OCI-LY1 (cell line): Measurements from ENCODE around the gene SLC37A1.
A peak's percentile ranks its signal among the peaks of the same experiment; 100 is the strongest.

ENCODE experiments used
- H2AFZ ChIP-seq: fragments of 200-600 bp; sonication (generic), shearing (Covaris generic); 2 replicates; pipeline ENCODE4 v1.6.0; 2014; ENCODE audit warnings: antibody characterized with exemption, mild to moderate bottlenecking, low read length
- H3F3A ChIP-seq: fragments of 200-600 bp; sonication (generic), shearing (Covaris generic); 2 replicates; pipeline ENCODE4 v1.6.0; 2014; ENCODE audit warnings: mild to moderate bottlenecking, antibody characterized with exemption, low read length, moderate library complexity; ENCODE audit not compliant: insufficient read depth
- H3K27ac ChIP-seq: fragments of 200-600 bp; sonication (generic); 2 replicates; pipeline ENCODE4 v1.5.1; 2014; ENCODE audit warnings: low read length, mixed run types, mild to moderate bottlenecking, low read depth; ENCODE audit not compliant: poor library complexity, severe bottlenecking
- H3K27me3 ChIP-seq: fragments of 200-600 bp; sonication (generic); 2 replicates; pipeline ENCODE4 v1.6.0; 2014; ENCODE audit warnings: antibody characterized with exemption, mild to moderate bottlenecking, low read length, moderate library complexity; ENCODE audit not compliant: insufficient read depth
- H3K36me3 ChIP-seq: fragments of 200-600 bp; sonication (generic); 2 replicates; pipeline ENCODE4 v1.6.1; 2014; ENCODE audit warnings: mild to moderate bottlenecking, antibody characterized with exemption, low read length, moderate library complexity, mixed read lengths; ENCODE audit not compliant: insufficient read depth
- H3K4me1 ChIP-seq: fragments of 200-600 bp; sonication (generic); 2 replicates; pipeline ENCODE4 v1.5.1; 2014; ENCODE audit warnings: mild to moderate bottlenecking, low read length, moderate library complexity; ENCODE audit not compliant: insufficient read depth, severe bottlenecking
- H3K4me2 ChIP-seq: fragments of 200-600 bp; sonication (generic), shearing (Covaris generic); 2 replicates; pipeline ENCODE4 v1.6.1; 2014; ENCODE audit warnings: low read length
- H3K4me3 ChIP-seq: fragments of 200-600 bp; sonication (generic); 2 replicates; pipeline ENCODE4 v1.5.1; 2014; ENCODE audit warnings: low read length, low read depth, mild to moderate bottlenecking, mixed read lengths; ENCODE audit not compliant: poor library complexity, severe bottlenecking
- H3K79me2 ChIP-seq: fragments of 200-600 bp; shearing (Covaris generic); 2 replicates; pipeline ENCODE4 v1.6.1; 2016; ENCODE audit warnings: mixed run types, low read length, mixed read lengths; ENCODE audit not compliant: insufficient read depth
- H3K9ac ChIP-seq: fragments of 200-600 bp; sonication (generic), shearing (Covaris generic); 2 replicates; pipeline ENCODE4 v1.6.1; 2014; ENCODE audit warnings: mild to moderate bottlenecking, low read length, mixed read lengths
- H3K9me2 ChIP-seq: fragments of 200-600 bp; sonication (generic), shearing (Covaris generic); 2 replicates; pipeline ENCODE4 v1.6.1; 2014; ENCODE audit warnings: low read depth, mild to moderate bottlenecking, low read length, mixed read lengths
- H3K9me3 ChIP-seq: fragments of 200-600 bp; shearing (Covaris generic); 2 replicates; pipeline ENCODE4 v1.6.1; 2014; ENCODE audit warnings: low read length, mixed read lengths
- H4K20me1 ChIP-seq: fragments of 200-600 bp; sonication (generic), shearing (Covaris generic); 2 replicates; pipeline ENCODE4 v1.6.0; 2016; ENCODE audit warnings: mild to moderate bottlenecking, low read length; ENCODE audit not compliant: insufficient read depth
- EZH2 ChIP-seq: fragments of 200-600 bp; sonication (generic), shearing (Covaris generic); IDR thresholded peaks from 2 replicates; pipeline ENCODE4 v1.8.0; 2017; ENCODE audit warnings: borderline replicate concordance, mixed run types, mild to moderate bottlenecking, antibody characterized with exemption, low read length, moderate library complexity, mixed read lengths
- TF ChIP-seq, protein P1 (sequence below): fragments of 200-600 bp; sonication (generic), shearing (Covaris generic); IDR thresholded peaks from 2 replicates; pipeline ENCODE4 v1.5.1; 2017; ENCODE audit warnings: mild to moderate bottlenecking, antibody characterized with exemption, low read length, moderate library complexity, mixed read lengths

Gene SLC37A1

DNA sequence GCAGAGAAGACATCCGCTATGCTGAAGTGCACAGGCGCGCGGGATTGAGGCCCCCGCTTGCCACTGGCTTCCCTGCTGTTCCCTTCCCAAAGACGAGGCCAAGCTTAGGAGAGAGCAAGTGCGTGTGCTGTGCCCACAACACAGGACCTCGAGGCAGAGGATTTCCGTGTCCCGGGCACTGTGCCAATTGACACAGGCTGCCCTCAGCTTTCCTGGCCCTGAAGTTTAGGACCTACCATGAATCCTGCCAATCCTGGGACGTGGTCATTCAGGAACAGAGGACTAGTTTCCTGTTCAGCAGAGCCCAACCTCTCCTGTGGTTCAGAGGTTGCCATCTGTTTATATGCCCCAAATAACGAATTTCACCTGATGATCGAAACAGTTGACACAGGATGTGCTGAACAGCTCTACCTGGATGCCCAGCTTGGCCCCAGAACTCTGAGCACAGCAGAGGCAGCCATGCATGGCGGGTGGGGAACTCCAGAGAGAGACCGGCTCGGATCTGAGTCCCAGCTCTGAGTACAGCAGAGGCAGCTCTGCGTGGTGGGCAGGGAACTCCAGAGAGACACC, 22.0 kb downstream of the SLC37A1 start:
- TF ChIP-seq, protein P1, sequence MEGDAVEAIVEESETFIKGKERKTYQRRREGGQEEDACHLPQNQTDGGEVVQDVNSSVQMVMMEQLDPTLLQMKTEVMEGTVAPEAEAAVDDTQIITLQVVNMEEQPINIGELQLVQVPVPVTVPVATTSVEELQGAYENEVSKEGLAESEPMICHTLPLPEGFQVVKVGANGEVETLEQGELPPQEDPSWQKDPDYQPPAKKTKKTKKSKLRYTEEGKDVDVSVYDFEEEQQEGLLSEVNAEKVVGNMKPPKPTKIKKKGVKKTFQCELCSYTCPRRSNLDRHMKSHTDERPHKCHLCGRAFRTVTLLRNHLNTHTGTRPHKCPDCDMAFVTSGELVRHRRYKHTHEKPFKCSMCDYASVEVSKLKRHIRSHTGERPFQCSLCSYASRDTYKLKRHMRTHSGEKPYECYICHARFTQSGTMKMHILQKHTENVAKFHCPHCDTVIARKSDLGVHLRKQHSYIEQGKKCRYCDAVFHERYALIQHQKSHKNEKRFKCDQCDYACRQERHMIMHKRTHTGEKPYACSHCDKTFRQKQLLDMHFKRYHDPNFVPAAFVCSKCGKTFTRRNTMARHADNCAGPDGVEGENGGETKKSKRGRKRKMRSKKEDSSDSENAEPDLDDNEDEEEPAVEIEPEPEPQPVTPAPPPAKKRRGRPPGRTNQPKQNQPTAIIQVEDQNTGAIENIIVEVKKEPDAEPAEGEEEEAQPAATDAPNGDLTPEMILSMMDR = no peak
- no peak for TF ChIP-seq EZH2

DNA sequence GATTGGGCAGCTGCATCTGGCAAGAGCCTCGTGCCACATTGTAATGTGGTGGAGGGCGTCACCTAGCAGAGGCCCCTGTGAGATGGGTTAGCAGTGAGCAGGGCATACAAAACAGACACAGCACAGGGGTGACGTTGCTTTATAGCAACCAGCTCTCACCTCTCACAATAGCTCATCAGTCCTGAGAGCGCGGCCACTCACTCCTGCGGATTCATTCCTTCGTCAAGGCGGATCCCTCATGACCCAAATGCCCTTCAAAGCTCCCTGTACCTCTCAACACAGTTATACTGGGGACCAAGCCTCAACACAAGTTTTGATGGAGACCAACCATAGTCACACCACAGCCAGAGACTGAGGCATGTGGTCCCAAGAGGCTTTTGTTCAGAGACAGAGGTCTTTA, 22.9 kb downstream of the SLC37A1 start:
- H2AFZ ChIP-seq = no peak overlapping the region
- H3K27ac ChIP-seq = peak overlapping the region; percentile 98
- H3F3A ChIP-seq = no peaks in the 10 kb centered on the region
- H3K27me3 ChIP-seq = no peaks in the 10 kb centered on the region
- no peaks in the 10 kb centered on the region for H3K9me3 ChIP-seq
- no peaks in the 10 kb centered on the region for H3K9me2 ChIP-seq
- H3K9ac ChIP-seq = no peak overlapping the region; the same call in 1 of the 2 replicates
- no peak overlapping the region for H3K4me3 ChIP-seq
- peak overlapping the region; percentile 10; the same call in 1 of the 2 replicates for H3K4me2 ChIP-seq
- H3K36me3 ChIP-seq = no peaks in the 10 kb centered on the region
- no peaks in the 10 kb centered on the region for H4K20me1 ChIP-seq
- TF ChIP-seq, protein P1 = no peak
- TF ChIP-seq EZH2 = no peak
- peaks cover 75% of the 10 kb centered on the region for H3K4me1 ChIP-seq
- peaks cover 7% of the 10 kb centered on the region; the same call in 1 of the 2 replicates for H3K79me2 ChIP-seq

More for the DNA sequence above, 22.0 kb downstream of the SLC37A1 start:
- Histone ChIP-seq H3K27me3 (no peaks in the 10 kb centered on the region), H3K36me3 (no peaks in the 10 kb centered on the region; the same call in 1 of the 2 replicates), H3K9me2 (no peaks in the 10 kb centered on the region), H3K4me3 (peak overlapping the region; percentile 65), H3K79me2 (peaks cover 7% of the 10 kb centered on the region; the same call in 1 of the 2 replicates), H3K9ac (peak overlapping the region; percentile 78; the same call in 1 of the 2 replicates), H3K4me2 (peak overlapping the region; percentile 86), H3K27ac (peak overlapping the region; percentile 98), H4K20me1 (no peaks in the 10 kb centered on the region), H3K4me1 (peaks cover 84% of the 10 kb centered on the region), H2AFZ (no peak overlapping the region), H3F3A (no peaks in the 10 kb centered on the region), H3K9me3 (no peaks in the 10 kb centered on the region)

DNA sequence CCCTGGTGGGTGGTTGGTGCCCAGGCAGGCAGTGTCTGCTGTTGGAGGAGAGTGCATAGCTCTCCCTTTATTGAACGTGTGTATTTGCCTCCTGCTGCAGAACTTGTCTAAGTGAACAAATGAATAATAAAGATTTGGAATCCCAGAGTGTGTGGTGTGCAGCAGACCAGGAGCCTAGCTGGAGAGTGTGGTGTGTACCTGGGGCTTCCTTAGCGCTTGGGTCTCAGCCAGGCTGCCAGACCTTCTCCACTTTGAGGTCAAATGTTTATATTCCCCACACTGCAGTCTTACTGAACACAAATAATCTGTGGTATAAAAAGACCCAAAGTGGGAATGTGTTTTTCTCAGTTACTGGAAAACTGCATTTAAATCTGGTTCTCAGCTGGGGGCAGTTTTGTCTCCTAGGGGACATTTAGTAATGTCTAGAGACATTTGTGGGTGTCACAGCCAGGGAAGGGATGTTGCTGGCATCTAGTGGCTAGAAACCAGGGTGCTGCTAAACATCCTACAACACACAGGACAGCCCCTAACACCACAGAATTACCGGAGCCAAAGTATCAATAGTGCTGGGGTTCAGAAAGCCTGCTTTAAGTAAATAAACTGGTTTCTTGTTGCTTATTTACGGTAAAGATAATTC, 23.6 kb downstream of the SLC37A1 start:
- H3K36me3 ChIP-seq = no peaks in the 10 kb centered on the region
- no peaks in the 10 kb centered on the region for H3K27me3 ChIP-seq
- no peak overlapping the region for H2AFZ ChIP-seq
- H3K79me2 ChIP-seq = peaks cover 7% of the 10 kb centered on the region; the same call in 1 of the 2 replicates
- no peaks in the 10 kb centered on the region for H3F3A ChIP-seq
- peak overlapping the region; percentile 98 for H3K27ac ChIP-seq
- H3K4me1 ChIP-seq = peaks cover 68% of the 10 kb centered on the region
- TF ChIP-seq EZH2 = no peak
- TF ChIP-seq, protein P1 = peak; percentile 77
- peak overlapping the region; percentile 10; the same call in 1 of the 2 replicates for H3K4me2 ChIP-seq
- no peak overlapping the region for H3K4me3 ChIP-seq
- no peaks in the 10 kb centered on the region for H4K20me1 ChIP-seq
- H3K9me2 ChIP-seq = no peaks in the 10 kb centered on the region
- no peaks in the 10 kb centered on the region for H3K9me3 ChIP-seq
- H3K9ac ChIP-seq = no peak overlapping the region; the same call in 1 of the 2 replicates
